ENCODE measurements around the gene PRKD3.

The PRKD3 gene

DNA sequence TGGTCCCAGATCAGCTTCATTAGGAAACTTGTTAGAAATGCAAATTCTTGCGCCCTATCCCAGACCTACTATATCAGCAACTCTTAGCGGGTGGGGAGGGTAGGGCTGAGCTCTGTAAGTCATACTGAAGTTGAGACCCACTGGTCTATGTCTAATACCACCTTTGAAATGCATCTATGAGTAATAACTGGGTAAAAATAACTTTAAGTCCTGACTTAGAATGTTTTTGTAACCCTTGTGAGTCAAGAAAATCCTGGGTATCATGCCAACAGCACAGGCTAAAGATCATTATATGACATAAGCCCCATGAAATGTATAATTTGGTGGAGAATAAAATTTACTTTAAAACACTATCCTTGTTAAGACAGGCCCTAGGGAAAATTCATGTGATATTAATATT lies 41.4 kb downstream of the PRKD3 start:
- TF ChIP-seq, protein P1, sequence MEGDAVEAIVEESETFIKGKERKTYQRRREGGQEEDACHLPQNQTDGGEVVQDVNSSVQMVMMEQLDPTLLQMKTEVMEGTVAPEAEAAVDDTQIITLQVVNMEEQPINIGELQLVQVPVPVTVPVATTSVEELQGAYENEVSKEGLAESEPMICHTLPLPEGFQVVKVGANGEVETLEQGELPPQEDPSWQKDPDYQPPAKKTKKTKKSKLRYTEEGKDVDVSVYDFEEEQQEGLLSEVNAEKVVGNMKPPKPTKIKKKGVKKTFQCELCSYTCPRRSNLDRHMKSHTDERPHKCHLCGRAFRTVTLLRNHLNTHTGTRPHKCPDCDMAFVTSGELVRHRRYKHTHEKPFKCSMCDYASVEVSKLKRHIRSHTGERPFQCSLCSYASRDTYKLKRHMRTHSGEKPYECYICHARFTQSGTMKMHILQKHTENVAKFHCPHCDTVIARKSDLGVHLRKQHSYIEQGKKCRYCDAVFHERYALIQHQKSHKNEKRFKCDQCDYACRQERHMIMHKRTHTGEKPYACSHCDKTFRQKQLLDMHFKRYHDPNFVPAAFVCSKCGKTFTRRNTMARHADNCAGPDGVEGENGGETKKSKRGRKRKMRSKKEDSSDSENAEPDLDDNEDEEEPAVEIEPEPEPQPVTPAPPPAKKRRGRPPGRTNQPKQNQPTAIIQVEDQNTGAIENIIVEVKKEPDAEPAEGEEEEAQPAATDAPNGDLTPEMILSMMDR (IDR thresholded peaks at IDR 0.05; ENCODE audit: control extremely low read depth, extremely low read depth, low read depth, missing control alignments), result no peak
- ChIA-PET CTCF (interaction anchor here (1.0 to 2.2 kb wide), 2 partner anchors 20 to 24 kb away, joined by 3 to 7 read pairs; no protein-coding TSS in a partner anchor), POLR2A (interaction anchor here (0.6 kb wide), 1 partner anchor 25 kb away, joined by 3 read pairs; no protein-coding TSS in a partner anchor)
- no peak for DNase-seq (ENCODE audit: extremely low spot score)

DNA sequence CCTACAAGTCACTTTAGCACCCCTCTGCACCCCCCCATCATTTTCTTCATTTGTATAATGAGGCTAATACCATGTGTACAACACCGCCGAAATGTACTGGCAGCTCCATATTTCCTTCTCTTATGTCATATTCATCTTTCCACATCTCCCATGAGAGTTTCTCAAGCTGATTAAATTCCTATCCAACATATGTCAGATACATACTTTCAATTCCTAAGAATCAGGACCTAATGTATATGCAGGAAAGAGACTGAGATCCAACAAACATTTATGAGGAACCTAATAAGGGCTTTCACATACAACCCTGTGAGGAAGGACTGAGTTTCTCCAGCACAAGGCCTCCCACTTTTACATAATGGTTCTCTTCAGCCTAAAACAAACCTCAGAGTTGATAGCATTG lies 41.9 kb downstream of the PRKD3 start:
- TF ChIP-seq, protein P1 (IDR thresholded peaks at IDR 0.05; ENCODE audit: control extremely low read depth, extremely low read depth, low read depth, missing control alignments), result no peak
- ChIA-PET CTCF (interaction anchor here (1.0 to 1.3 kb wide), 2 partner anchors 11 to 25 kb away, joined by 3 read pairs; no protein-coding TSS in a partner anchor), POLR2A (no interaction called here)
- DNase-seq (ENCODE audit: extremely low spot score), result no peak

DNA sequence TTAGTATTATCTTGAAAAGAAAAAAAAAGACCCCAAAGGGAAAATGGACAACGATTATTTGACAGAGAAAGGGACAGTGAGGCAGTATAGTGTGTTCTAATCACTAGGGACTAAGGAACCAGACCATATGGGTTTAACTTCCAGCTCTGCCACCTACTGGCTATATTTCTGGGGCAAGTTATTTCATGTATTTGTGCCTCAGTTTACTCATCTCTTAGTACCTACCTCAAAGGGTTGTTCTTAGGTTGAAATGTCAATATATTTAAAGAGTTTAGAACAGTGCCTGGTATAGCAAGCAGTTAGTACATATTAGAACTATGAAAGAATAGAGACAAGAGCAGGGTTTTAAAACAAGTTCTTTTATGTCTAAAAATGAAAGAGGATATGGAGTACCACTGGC lies 42.7 kb downstream of the PRKD3 start:
- TF ChIP-seq, protein P1 (IDR thresholded peaks at IDR 0.05; ENCODE audit: control extremely low read depth, extremely low read depth, low read depth, missing control alignments), result no peak
- ChIA-PET POLR2A (no interaction called here), CTCF (interaction anchor here (1.3 kb wide), 1 partner anchor 10 kb away, joined by 3 read pairs; no protein-coding TSS in a partner anchor)
- DNase-seq (ENCODE audit: extremely low spot score), result no peak

DNA sequence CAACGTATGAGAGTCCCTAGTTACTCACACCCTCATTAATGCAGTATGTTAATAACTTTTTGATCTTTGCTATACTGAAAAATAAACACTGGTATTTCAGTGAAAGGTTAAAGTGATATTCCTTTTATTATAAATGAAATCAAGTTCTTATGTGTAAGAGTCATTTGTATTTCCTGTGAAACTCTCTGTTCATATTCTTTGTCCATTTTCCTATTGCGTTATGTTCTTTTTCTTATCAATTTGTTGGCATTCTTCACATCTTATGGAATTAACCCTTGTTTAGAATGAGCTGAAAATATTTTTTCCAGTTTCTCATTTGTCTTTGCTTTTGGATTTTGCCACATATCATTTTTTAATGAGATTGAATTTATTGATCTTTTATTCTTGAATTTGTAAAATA lies 48.3 kb downstream of the PRKD3 start:
- no peak for DNase-seq (ENCODE audit: extremely low spot score)
- TF ChIP-seq, protein P1 (IDR thresholded peaks at IDR 0.05; ENCODE audit: control extremely low read depth, extremely low read depth, low read depth, missing control alignments), result no peak
- ChIA-PET POLR2A (no interaction called here), CTCF (no interaction called here)
